ENCODE data around the gene PIK3AP1. TPM values are rescaled to one million over a fixed set of nuclear protein-coding genes. Genes with fewer than 3 reads are reported as not detected.

The PIK3AP1 gene
- polyA plus RNA-seq, 1 of the 3 experiments (the other 2 are of a cell fraction), result 0.07 TPM

DNA sequence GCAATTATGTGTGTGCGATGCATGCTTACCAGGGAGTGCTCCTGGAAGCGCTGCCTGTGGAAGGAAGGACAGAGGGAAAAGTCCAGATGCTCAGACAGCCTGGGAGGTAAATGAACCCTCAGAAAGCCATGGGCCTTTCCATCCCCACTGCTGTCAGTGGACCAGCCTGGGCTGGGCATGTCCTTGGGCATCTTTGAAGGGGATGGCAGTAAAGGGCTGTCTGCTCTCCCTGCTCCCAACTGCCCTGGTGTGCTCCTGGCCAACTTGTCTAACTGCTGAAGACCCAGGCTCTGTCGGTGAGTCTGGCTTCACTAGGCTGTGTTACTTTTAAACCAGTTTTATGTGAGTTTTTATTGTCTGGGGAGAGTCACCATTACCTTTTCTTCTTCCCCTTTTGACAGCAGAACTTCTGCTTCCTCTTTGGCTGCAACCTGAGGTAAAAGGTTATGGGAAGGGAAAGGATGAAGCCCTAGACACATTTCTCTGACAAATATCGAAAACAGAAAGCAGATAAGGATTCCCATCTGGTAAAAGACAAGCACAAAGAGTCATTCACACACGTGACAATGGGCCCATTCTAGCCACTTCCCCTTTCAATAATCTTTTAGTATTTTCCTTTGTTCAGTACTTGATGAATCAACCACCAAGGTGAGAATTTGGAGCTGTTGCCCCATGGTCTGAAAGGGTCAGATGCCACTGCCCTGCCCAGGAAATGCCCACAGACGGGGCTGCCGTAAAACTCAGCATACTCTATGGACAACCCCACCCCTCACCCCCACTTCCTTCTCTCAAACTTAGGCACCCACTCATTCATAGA is 27.6 kb upstream of the PIK3AP1 start:
- no peak for TF ChIP-seq RFX5 (IDR thresholded peaks at IDR 0.05; ENCODE audit: low read length)
- TF ChIP-seq GABPA (IDR thresholded peaks at IDR 0.05; ENCODE audit: low read depth), result no peak
- no peak for TF ChIP-seq RAD21 (IDR thresholded peaks at IDR 0.05; ENCODE audit: low read length)
- no peak for TF ChIP-seq PBX3 (IDR thresholded peaks at IDR 0.05)
- no peak for TF ChIP-seq RXRA (IDR thresholded peaks at IDR 0.05; ENCODE audit: borderline replicate concordance, low read depth)
- TF ChIP-seq JUND (IDR thresholded peaks at IDR 0.05), result no peak
- no peak for TF ChIP-seq MXI1 (IDR thresholded peaks at IDR 0.05; ENCODE audit: low read depth, low read length)
- no peak for TF ChIP-seq NFIC (IDR thresholded peaks at IDR 0.05; ENCODE audit: borderline replicate concordance)
- no peak for TF ChIP-seq EZH2phosphoT487 (IDR thresholded peaks at IDR 0.05; ENCODE audit: borderline replicate concordance, low read depth)
- TF ChIP-seq, protein P1, sequence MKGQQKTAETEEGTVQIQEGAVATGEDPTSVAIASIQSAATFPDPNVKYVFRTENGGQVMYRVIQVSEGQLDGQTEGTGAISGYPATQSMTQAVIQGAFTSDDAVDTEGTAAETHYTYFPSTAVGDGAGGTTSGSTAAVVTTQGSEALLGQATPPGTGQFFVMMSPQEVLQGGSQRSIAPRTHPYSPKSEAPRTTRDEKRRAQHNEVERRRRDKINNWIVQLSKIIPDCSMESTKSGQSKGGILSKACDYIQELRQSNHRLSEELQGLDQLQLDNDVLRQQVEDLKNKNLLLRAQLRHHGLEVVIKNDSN (IDR thresholded peaks at IDR 0.05; ENCODE audit: borderline replicate concordance, low read depth), result no peak
- TF ChIP-seq, protein P2, sequence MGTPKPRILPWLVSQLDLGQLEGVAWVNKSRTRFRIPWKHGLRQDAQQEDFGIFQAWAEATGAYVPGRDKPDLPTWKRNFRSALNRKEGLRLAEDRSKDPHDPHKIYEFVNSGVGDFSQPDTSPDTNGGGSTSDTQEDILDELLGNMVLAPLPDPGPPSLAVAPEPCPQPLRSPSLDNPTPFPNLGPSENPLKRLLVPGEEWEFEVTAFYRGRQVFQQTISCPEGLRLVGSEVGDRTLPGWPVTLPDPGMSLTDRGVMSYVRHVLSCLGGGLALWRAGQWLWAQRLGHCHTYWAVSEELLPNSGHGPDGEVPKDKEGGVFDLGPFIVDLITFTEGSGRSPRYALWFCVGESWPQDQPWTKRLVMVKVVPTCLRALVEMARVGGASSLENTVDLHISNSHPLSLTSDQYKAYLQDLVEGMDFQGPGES (IDR thresholded peaks at IDR 0.05; ENCODE audit: low read depth, low read length), result no peak
- TF ChIP-seq SMC3 (IDR thresholded peaks at IDR 0.05; ENCODE audit: low read depth, low read length), result no peak
- no peak for TF ChIP-seq EP300 (IDR thresholded peaks at IDR 0.05; ENCODE audit: borderline replicate concordance in 1 of 2, low read depth in 1 of 2, low read length in 1 of 2)
- no peak for TF ChIP-seq MEF2A (IDR thresholded peaks at IDR 0.05; ENCODE audit: borderline replicate concordance, low read depth)
- POLR2A ChIA-PET, result no interaction called here
- H3K4me1 ChIP-seq (ENCODE audit: control insufficient read depth in 1 of 2, insufficient read depth in 2 of 2, low read depth in 1 of 2, low read length in 1 of 2), result no peaks in the 10 kb centered on the region
- H3K27ac ChIP-seq (ENCODE audit: low read depth in 2 of 2, low read length in 1 of 2), result no peak overlapping the region
- DNase-seq, result no peak
- H3K9me3 ChIP-seq, result no peaks in the 10 kb centered on the region
- H3K4me2 ChIP-seq, result no peak overlapping the region
- CTCF ChIA-PET, result no interaction called here
- no peak overlapping the region for H3K4me3 ChIP-seq (ENCODE audit: low read depth in 2 of 2, low read length in 1 of 2)
- no peaks in the 10 kb centered on the region for H3K27me3 ChIP-seq (ENCODE audit: insufficient read depth)
- no peak overlapping the region for H3K9ac ChIP-seq
- H2AFZ ChIP-seq (ENCODE audit: low read depth), result no peak overlapping the region
- WGBS (ENCODE audit: low lambda C conversion rate), result 64% methylated on average over 6 of the region's 7 CpGs
- H4K20me1 ChIP-seq (ENCODE audit: insufficient read depth), result no peaks in the 10 kb centered on the region
- no peaks in the 10 kb centered on the region for H3K79me2 ChIP-seq (ENCODE audit: insufficient read depth)
- no peaks in the 10 kb centered on the region for H3K9me2 ChIP-seq
- H3F3A ChIP-seq (replicated peaks; ENCODE audit: insufficient read depth), result no peaks in the 10 kb centered on the region
- H3K36me3 ChIP-seq (replicated peaks in 1 of 2; ENCODE audit: control insufficient read depth in 1 of 2, insufficient read depth in 2 of 2, low read length in 1 of 2), result no peaks in the 10 kb centered on the region

DNA sequence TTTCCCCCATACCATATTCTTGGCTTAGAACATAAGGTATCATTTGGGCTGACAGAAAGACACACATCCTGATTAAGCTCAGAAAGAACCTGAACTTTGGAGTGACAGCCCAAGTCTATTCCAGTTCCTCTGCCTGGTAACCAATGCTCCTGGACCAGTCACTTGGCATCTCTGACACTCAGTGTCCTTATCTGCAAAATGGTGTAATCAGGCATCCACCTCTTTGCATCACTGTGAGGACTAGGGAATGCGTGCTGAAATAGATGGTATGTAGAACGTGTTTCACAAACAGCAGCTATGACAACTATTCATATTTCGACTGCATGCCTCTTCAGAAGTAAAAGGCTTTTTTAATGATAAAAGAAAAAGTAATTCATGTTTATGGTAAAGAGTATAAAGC is 26.2 kb upstream of the PIK3AP1 start:
- ChIA-PET POLR2A (no interaction called here), CTCF (no interaction called here)
- Histone ChIP-seq H2AFZ (ENCODE audit: low read depth) (no peak overlapping the region), H3K79me2 (ENCODE audit: insufficient read depth) (no peaks in the 10 kb centered on the region), H3K36me3 (replicated peaks in 1 of 2; ENCODE audit: control insufficient read depth in 1 of 2, insufficient read depth in 2 of 2, low read length in 1 of 2) (no peaks in the 10 kb centered on the region), H3K9ac (no peak overlapping the region), H3K27ac (ENCODE audit: low read depth in 2 of 2, low read length in 1 of 2) (no peak overlapping the region), H3K27me3 (ENCODE audit: insufficient read depth) (no peaks in the 10 kb centered on the region), H3K9me2 (no peaks in the 10 kb centered on the region), H4K20me1 (ENCODE audit: insufficient read depth) (no peaks in the 10 kb centered on the region), H3F3A (replicated peaks; ENCODE audit: insufficient read depth) (no peaks in the 10 kb centered on the region), H3K9me3 (no peaks in the 10 kb centered on the region), H3K4me1 (ENCODE audit: control insufficient read depth in 1 of 2, insufficient read depth in 2 of 2, low read depth in 1 of 2, low read length in 1 of 2) (no peaks in the 10 kb centered on the region), H3K4me2 (no peak overlapping the region), H3K4me3 (ENCODE audit: low read depth in 2 of 2, low read length in 1 of 2) (no peak overlapping the region)
- no peak for DNase-seq
- WGBS (ENCODE audit: low lambda C conversion rate), result 63% methylated on average over 3 of the region's 3 CpGs
- TF ChIP-seq CHD2 (IDR thresholded peaks at IDR 0.05; ENCODE audit: low read length, partially characterized antibody), result no peak
- TF ChIP-seq SIN3A (IDR thresholded peaks at IDR 0.05; ENCODE audit: borderline replicate concordance, low read depth, low read length), result no peak
- TF ChIP-seq SMC3 (IDR thresholded peaks at IDR 0.05; ENCODE audit: low read depth, low read length), result no peak
- TF ChIP-seq ZBTB33 (IDR thresholded peaks at IDR 0.05; ENCODE audit: borderline replicate concordance, low read depth), result no peak
- no peak for TF ChIP-seq RFX5 (IDR thresholded peaks at IDR 0.05; ENCODE audit: low read length)
- no peak for TF ChIP-seq NRF1 (IDR thresholded peaks at IDR 0.05; ENCODE audit: low read depth, low read length)
- no peak for TF ChIP-seq REST (IDR thresholded peaks at IDR 0.05; ENCODE audit: low read depth, low read length)
- TF ChIP-seq RXRA (IDR thresholded peaks at IDR 0.05; ENCODE audit: borderline replicate concordance, low read depth), result no peak
